Activated CD4-positive, alpha-beta T cell treated with anti-CD3 and anti-CD28 coated beads for 48 hours (primary cell): ENCODE results near the gene RAP1GAP.

Experiments used
- DNase-seq: peaks from one replicate; pipeline ENCODE4 v3.0.0-alpha.2; 2020

RAP1GAP gene

DNA sequence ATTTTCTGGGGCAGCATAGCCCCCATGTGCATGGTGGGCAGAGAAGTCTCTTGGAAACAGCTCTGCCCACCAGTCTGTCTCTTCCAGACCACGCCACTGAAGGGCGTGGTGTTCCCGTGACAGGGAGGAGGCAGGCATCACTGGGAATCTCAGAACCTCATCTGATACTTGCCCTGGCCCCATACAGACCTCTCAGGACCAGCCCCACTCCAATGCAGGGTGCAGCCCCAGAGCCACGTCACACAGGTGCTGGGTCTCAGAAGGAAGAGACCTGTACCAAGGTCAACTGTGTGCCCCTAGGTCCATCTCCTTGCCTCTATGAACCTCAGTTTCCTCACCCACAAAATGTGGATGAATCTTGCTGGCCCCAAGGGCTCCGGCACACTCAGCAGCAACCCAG lies 7.3 kb downstream of the RAP1GAP start:
- DNase-seq = no peak

DNA sequence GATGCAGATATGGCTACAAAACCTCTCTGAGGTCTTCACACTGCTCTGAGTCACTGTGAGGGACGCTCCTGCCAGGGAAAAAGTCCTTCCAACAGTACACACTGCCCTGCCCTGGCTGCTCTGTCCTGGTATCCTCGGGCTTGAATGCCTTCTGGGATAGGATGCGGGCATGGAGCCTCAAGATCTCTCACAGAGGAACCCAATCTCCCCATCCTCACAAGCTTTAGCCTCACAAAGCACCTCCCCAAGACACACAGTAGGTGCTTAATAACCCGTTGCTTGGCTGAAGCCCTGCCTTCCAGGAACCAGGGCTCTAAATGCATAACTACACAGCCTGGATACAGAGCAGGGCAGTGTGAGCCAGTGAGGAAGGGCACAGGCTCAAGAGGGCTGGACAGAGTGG lies 9.2 kb downstream of the RAP1GAP start:
- DNase-seq = no peak

DNA sequence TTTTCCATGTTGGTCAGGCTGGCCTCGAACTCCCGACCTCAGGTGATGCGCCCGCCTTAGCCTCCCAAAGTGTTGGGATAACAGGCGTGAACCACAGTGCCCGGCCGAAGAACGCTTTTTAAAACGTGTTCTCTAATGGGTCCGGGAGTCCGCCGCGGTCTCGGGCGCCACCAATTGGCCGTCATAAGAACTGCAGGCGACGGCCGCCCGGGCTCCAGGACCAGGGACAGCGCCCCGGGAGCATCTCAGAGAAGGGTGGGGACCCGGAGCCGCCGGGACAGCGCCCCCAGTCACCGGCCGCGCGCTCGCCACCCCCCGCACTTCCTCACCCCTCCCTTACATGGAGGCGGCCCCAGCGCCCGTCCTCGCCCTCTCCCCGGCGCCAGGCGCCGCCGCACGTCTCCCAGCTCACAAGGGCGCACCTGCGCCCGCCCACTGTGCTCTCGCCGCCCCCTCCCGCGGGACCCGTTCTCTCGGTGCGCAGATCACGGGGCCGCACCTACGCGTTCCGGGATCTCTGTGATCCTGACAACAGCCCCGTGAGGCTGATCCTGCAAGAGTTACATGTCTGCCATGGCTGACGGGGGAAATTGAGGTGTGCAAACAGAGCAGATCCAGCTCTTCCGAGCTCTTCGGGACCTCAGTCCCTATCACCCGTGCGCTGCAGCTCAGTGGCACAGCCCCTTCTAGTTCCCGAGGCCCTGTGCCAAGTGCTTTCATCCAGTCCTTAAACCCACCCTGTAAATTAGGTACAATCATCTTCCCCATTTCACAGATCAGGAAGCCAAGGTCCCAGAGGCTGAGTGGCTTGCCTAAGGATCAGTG lies 9.8 kb downstream of the RAP1GAP start:
- DNase-seq = peak; percentile 82

DNA sequence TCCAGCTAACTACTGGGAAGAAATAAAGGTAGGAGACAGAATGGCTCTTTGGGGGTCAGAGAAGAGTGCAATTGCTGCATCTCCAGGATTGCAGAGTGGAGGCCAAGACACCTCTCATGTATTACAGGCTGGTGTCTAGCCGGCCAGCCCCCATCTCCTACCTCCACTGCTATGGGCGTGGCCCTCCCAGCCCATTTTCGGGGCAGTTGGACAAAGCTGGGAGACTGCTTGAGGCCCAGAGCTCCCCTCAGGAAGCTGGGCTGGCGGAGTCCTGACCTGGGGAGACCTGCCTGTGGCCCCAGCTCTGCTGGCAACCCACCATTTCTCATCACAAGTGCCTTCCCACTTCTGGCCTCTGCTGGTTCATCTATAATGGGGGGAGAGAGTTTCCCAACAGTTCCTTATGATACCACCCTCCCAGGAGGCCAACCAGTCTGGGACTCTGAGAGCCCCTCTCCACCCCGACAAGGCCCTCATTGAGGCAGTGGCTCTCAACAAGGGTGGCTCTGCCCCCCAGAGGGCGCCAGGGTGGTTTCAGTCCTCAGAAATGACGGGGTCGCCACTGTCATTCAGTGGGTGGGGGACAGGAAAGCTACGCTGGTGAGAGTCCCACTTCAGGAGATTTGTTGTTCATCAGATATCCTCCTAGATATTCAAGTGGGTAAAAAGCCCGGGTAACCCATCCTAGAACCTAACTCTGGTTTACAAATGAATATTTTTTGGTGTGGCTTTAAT lies 11.5 kb downstream of the RAP1GAP start:
- DNase-seq = no peak

DNA sequence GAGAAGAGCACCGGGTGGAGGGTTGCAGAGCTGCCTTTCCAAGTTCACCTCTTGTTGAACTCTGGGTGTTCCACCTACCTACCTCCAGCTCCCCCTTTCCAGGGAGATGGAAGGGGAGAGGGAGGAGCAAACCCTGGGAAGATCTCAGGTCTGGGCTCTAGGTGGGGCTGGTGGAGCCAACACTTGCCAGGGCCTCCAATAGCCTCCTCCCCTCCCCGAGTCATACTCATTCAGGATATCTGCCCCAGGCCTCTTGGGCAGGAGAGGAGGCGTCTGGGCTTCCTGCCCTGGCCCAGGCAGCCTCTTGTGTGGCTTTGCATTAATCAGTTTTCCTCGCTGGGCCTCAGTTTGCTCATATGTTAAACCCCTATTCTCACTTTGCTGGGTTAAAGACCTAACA lies 13.4 kb downstream of the RAP1GAP start:
- no peak for DNase-seq

DNA sequence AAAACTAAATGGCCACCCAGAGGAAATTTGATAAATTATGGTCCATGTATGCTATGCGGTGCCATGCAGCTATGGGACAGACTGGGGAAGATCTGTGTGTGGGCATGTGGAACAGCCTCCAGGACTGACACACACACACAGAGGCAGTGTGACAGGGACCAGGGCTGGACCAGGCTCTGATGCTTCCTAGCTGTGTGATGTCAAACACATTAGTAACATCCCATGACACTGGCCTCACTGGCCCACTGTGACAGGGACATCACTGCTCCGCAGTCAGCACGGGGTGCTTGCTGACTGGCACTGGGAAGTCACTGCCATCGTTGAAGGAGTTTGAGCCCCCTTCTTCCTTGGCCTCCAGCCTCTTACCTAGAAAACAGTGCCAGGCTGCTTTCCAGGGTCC lies 13.9 kb downstream of the RAP1GAP start:
- DNase-seq = no peak

DNA sequence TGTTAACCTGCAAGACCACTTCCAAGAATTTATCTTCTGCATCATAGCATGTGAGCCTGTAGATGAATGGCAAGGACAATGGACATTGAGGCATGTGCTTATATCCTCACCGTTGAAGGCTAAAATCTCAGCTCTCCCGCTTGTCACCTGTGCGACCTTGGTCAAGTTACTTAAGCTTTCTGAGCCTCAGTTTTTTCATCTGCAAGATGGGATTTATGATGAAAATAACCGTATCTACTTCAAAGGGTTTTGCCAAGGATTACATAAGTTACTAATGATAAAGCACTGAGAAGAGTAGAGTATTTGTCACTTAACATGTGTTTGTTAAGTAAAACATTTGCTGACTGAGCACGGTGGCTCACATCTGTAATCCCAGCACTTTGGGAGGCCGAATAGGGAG lies 14.9 kb downstream of the RAP1GAP start:
- DNase-seq = no peak

DNA sequence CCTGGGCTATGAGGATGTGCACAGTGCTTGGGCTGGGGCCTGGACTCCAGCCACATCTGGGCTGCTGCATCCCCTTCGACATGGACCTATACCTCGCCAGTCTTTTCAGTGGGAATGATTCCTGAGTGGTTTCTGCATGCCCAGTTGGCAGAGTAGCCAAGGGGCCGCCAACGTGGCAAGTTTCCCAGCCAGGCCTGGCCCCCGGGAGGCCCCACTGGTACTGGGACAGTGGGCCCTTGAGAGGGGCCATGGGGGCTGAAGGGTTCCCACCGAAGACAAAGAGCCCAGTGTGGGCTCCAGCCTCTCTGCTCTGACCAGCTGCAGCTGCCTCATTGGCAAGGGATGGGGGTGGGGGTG lies 15.4 kb downstream of the RAP1GAP start:
- DNase-seq = no peak

DNA sequence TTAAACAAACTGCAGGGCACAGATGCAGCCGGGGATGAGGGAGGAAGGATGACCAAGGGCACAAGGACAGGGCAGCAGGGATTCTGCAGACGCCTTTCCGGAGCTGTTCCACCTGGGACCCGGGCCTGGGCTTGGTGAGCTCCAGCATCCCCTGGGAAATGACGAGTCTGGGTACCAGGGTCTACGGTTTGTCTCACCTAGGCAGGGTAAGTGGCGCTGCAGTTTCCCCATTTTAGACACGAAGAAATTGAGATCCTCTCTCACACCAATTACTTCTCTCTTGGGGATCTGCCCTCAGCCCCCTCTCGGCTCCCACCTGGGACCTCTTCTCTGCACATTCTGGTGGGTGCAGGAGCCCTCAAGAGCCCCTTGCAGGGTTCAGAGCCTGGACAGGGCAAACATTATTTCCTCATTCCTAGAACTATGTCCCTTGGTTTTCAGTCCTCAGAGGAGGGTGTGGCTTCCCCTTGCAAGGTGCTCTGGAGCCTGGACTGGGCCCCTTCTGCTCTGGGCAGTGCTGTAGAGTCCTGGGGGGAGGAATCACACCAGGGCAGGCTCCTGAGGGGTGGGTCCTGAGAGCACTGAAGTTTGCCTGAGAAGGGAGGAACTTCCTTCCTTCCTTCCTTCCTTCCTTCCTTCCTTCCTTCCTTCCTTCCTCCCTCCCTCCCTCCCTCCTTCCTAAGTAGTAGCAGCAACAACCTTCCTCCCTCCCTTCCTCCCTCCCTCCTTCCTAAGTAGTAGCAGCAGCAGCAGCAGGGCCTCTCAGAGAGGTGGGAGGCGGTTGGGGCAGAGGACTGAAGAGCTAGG lies 16.0 kb downstream of the RAP1GAP start:
- no peak for DNase-seq

DNA sequence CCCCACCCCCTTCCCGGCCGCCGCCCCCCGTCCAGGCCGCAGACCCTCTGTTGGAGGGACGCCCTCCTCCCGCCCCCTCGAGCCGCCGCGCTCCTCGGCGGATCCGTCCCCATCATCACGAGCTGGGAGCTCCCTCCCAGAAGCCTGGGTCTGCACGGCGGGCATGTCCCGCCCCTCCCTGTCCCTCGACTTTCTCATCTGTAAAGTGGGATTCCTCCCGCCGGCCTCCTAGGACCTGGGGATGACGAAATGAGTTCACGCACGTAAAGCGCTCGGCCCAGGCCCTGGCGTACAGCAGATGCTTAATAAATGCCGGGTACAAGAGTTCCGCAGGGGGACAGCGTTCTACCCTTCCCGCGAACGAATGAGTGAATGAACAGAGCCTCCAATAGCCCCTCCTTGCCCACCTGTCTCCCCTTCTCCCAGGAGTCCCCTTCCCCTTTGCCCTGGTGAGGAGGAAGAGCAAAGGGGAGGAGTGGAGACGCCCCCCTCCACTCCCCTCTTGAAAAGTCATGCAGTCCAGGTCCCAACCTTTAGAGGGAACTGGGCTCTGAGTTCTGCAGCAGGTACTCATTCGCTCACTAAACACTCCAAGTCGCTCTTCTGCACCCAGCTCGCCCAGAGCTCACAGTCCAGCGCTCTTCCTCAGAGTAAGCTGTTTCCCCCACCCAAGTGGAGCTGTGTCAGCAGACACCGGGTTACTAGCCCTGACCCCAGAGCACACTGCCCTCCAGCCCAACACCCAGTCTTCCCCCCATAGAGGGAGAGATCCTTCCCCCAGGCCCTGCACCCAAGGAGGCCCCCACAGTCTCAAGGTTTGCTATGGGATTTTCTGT lies 16.8 kb downstream of the RAP1GAP start:
- no peak for DNase-seq

DNA sequence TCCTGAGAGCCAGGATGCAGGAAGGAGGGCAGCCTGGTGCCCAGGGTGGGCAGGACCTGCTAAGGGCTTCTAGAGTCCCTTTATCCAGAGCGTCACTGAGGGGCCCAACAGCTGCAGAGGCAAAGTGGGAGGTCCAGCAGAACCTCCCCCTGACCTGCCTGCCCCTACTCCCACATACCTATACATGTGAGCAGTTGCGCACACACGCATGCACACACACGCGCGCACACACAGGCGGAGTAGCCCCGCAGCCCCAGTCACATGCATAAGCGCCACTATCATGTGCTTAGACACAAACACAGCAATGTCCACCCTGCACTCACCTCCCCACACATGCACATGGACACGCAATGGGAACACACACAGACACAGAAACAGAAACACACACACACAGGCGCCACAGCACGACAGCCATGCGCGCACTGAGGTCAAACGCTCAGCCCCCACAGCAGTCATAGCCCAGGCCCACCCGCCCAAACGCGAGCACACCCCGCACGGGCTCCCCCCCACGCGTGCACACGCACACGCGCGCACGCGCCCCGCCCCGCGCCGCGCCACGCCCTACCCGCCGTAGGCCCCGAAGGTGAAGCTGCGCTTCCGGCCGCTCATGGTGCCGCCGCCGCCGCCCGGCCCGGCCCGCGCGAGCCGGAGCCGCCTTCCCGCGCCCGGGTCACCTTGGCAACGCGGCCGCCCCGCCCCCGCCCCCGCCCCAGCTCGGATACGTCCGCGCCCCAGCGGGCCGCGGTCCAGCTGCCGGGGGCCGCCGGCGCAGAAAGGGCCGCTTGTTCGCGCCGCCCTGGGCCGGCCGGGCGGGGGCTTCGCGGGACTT lies 17.7 kb downstream of the RAP1GAP start:
- peak; percentile 35 for DNase-seq

DNA sequence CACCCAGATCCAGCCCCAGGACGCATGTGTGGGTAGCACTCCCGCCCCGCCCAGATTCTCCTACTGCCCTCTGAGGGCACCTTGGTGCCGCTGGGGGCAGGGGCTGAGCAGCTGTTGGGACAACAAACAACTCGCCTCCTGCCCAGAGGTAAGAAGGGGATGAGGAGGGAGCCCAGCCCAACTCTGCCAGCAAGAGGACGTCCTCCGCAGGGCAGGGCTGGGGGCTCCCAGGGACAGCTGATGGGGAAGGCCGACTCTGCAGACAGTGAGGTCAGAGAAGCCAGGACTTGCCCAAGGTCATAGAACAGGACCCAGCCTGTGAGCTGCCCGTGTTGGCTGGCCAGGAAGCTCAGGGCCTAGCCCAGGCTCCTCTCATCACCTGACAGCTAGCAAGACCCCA lies 18.8 kb downstream of the RAP1GAP start:
- DNase-seq = no peak

DNA sequence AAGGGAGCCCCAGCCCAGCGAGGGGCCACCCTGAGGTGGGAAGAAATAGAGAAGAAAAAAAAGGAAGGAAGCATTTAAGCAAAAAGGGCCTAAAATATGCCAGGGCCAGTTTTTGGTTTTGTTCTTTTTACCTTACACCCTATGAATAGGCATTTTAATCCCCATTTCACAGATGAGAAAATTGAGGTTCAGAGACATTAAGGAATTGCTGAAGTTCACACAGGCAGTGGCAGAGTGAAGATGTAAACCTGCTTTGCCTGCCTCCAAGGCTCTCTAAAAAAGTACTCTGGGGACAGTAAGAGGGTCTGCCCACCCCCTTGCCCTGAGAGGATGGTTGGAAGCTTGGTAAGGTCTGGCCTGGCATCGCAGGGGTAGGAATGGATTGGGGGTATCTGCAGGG lies 19.8 kb downstream of the RAP1GAP start:
- no peak for DNase-seq

DNA sequence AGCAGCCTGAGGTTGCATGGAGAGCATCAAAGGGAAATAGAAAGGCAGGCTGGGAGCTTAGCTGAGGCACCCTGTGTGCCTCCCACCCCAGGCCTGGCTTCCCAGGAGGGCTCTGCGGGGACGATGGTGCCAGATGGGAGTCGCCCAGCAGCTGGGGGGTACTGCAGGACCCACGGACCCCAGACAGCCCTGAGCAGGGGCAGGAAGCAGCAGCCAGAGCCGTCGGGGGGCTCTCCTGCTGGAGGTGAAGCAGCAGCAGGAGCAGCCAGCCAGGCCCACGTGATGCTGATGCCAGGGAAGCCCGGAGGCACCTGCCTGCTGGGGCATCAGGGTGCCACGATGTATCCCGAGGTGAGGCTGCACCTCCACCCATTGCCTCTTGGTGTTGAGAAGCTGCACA lies 20.4 kb downstream of the RAP1GAP start:
- DNase-seq = no peak

DNA sequence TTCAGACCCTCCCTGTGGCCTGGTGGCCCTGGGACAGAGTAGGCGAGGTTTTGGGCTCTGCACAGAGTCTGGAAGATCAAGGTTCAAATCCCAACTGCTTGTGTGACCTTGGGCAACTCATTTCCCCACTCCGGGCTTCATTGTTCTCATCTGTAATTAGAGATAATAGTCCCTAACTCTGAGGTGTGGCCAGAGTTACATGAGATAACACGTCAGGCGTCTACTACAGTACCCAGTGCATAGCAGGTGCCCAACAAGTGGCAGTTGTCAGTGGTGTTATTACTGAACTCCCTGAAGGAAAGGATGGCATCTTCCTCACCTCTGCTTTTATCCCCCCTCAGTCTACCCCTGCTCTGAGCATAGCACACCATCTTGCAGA lies 20.8 kb downstream of the RAP1GAP start:
- no peak for DNase-seq

DNA sequence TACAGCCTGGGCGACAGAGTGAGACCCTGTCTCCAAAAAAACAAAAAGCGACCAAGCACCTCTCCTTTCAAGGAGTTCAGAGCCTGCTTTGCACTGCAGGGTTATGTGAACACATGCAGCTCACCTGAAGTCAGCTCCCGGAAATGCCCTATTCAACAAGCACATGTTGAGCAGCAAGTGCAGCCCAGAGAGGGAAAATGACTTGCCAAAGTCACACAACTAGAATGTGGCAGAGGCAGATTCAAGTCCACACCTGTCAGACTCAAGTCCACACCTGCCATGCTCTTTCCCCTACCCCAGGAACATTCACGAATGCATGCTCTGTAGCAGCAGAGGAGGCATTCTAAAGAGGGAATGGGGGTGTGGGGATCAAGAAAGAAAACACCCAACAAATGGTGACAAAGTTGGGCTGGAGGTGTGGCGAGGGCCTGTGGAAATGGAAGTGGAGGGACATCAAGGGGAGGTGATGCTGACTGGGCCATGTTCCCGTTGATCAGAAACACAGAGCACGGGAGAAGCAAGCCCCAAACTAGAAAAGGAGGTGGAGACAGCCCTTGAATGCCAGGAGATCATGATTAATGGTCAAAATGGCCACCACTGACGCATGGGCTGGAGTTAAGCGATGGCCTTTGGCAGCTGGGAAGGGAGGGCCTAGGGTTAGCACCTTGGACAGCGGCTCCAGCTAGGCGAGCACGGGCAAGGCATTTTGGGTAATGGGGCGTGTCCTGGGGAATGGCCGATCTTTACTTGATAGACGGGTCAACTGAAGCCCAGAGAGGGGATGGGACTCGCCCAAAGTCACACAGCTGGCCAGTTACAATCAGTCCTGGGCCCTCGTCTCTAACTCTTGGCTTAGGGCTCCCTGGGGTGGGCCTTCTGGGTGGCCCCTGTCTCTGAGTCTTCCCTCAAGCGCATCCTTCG lies 21.5 kb downstream of the RAP1GAP start:
- DNase-seq = peak; percentile 70

DNA sequence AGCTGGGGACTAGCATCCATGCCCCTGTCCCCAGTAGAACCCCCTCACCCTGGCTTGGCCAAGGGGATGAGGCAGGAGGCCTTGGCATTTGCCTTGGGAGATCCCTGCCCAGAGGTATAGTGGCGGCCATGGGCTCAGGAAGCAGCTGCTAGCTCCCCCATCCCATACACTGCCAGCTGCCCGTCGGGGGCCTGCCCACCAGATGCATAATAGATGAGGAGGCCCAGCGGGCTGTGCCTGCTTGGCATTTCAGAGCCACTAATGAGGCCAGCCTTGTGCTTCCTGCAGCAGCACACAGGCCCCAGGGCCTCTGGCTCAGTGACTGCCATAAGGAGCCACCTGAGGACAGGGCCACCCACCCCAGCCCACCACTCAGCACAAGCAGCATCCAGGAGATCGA lies 23.6 kb downstream of the RAP1GAP start:
- no peak for DNase-seq

DNA sequence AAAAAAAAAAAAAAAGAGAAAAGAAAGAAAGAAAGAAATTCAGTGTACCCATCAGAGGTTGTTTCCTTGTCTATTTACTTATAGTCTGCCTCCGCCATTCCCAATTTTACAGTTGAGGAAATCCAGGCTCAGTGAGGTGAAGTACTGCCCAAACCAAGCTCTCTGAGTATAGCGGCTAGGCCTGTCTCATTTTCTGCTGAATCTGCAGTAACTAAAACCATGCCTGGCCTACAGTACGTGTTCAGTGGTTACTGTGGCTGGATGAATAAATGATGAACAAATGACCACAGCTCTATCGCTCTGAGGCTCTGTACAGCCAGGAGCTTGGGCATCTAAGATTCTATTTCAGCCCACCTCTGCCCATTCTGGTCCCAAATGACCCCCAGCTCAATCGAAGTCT lies 24.3 kb downstream of the RAP1GAP start:
- DNase-seq = no peak

DNA sequence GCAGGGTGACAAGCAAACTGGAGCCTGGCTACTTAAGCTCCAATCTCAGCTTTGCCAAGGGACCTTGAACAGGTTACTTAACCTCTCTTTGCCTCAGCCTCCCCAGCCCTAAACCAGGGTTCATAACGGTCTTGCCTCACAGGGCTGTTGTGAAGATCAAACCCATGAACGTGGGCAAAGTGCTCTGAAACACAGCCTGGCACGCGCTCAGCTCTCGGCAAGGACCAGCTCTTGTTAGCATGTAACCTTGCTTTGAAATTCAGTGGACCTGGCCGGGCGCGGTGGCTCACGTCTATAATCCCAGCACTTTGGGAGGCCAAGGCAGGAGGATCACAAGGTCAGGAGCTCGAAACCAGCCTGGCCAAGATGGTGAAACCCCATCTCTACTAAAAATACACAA lies 24.8 kb downstream of the RAP1GAP start:
- no peak for DNase-seq

DNA sequence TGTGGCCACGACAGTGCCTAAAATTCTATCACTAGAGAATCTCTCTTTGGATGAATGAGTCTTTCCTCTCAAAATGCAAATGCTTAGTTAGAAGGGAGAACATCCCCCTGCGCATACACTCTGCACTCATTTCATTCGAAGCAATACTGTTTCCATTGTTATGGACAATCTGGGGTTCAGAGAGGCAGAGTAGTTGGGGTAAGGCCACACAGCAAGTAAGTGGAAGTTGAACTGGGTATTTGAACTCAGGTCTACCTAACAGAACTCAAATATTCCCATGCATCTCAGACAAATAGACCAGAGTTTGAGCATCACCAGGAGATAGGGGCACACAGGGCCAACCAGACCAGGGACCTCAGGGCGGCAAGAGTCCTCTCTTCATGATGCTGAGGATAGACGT lies 25.5 kb downstream of the RAP1GAP start:
- no peak for DNase-seq
